GM12872 (cell line): ENCODE data around the gene EIF2S3B.

Experiments
- CTCF ChIP-seq: IDR thresholded peaks from 3 replicates; pipeline ENCODE4 v1.5.1; 2011; ENCODE audit warnings: low read depth, mild to moderate bottlenecking, low read length, moderate library complexity; ENCODE audit not compliant: insufficient read depth

Gene EIF2S3B

DNA sequence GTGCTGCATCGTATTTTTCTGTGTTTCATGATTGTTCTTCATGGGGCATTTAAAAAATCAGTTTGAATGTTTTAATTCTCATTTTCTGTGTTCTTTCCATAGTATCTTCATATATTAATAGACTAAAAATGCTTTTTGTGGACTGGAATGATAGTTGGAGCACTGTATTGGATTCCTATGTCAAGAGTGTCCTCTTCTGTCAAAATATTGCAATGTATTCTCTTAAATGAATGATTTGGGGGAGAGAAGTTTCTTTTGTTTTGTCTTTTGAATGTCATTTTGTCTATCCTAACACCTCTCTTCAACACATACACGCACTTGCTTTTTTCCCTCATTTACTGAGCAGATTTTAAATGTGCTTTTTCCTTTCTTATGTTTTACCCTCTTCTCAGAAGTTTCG is 4.7 kb upstream of the EIF2S3B start:
- TF ChIP-seq CTCF, result no peak

GRCh38 chr12:10503460-10503859 is 2.2 kb upstream of the EIF2S3B start:
- no peak for TF ChIP-seq CTCF

- no peak for TF ChIP-seq CTCF
Observed at GRCh38 chr12:10511756-10512355, 6.2 kb downstream of the EIF2S3B start.

DNA sequence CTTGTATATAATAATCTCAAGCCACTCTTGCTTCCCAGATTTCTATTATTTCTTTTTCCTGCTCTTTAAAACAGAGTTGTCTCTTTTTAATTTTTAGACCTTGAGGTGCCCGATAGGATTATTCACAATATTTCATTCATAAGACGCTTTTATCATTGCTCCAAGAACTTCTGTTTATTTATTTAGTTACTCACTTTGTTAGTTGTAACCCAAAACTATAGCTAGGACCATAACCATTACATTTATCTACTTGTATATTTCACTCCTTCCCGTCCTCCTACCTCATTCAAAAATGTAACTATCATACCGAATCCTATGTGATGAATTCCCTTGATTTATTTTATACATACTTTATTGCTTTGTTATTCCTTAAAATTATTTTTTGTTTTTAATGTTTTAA is 7.1 kb downstream of the EIF2S3B start:
- no peak for TF ChIP-seq CTCF

GRCh38 chr12:10521555-10521954 is 15.9 kb downstream of the EIF2S3B start:
- no peak for TF ChIP-seq CTCF

DNA sequence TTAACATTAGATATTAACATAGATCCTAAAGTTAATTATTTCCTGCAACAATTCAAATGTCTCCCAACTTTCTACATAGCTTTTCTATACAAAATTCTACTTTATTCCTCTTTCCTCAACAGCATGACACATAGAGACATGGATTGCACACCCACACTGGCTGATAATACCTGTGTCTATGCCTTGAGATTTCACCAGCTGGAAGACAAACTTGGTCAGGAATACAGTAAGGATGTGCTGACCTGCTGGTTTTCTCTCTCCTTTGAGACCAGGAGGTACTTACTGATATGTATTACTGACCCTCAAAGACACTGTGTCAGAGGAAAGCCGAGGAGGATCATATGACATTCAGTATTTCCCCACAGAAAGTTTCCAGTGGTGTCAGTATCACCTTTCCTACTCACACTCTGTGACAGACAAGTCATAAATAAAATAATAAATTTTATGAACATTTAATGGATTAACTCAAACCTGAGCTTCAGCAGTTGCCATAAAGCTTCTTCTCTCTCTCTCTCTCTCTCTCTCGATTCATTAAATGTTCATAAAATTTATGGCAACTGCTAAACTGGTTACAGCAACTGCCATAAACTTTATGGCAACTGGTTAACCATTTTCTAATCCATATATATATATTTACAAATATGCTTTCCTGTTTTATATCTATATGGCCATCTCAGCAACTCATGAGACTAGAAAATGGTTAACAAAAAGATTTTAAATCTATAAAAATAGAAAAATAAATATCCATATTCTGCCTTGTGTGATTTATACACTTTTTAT is 22.7 kb downstream of the EIF2S3B start:
- TF ChIP-seq CTCF, result no peak

- no peak for TF ChIP-seq CTCF
Observed at GRCh38 chr12:10529603-10530002, 23.9 kb downstream of the EIF2S3B start.
